ENCODE data around the gene KRT33B.
"Not testable (repeated sequence)": the region's sequence is repeated elsewhere in the genome, so short reads cannot be mapped to it uniquely, and the experiment has no call there.

- not testable (repeated sequence) for TF ChIP-seq CTCF (conservative IDR thresholded peaks at IDR 0.05 in 1 of 2, IDR thresholded peaks at IDR 0.05 in 1 of 2; ENCODE audit: low read depth in 1 of 2, low read length in 2 of 2); EZH2 (IDR thresholded peaks at IDR 0.05; ENCODE audit: low read length, missing control alignments)
Measured at GRCh38 chr17:41346421-41346820, 23.2 kb downstream of the KRT33B start.
